H9 (cell line): ENCODE data around the gene STOM. TPM values are rescaled to one million over a fixed set of nuclear protein-coding genes. Genes with fewer than 3 reads are reported as not detected.
A peak's percentile ranks its signal among the peaks of the same experiment; 100 is the strongest.

Experiments used
- DNase-seq: peaks from one replicate; pipeline ENCODE4 v3.0.0-alpha.2; 2017
- H2AFZ ChIP-seq: one replicate; pipeline ENCODE4 v1.6.1; 2013; ENCODE audit warnings: mild to moderate bottlenecking, low read length, control low read depth, moderate library complexity
- H2AK5ac ChIP-seq: 2 replicates; pipeline ENCODE4 v1.6.1; 2013; ENCODE audit warnings: low read length, control low read depth, mixed read lengths; ENCODE audit not compliant: insufficient read length
- H2BK120ac ChIP-seq: one replicate; pipeline ENCODE4 v1.6.1; 2013; ENCODE audit warnings: low read depth, mild to moderate bottlenecking, low read length, control low read depth, inconsistent platforms; ENCODE audit not compliant: poor library complexity, severe bottlenecking
- H2BK12ac ChIP-seq: 2 replicates; pipeline ENCODE4 v1.6.1; 2013; ENCODE audit warnings: low read length, control low read depth, mixed read lengths, low read depth; ENCODE audit not compliant: insufficient read length
- H2BK15ac ChIP-seq: 2 replicates; pipeline ENCODE4 v1.6.1; 2013; ENCODE audit warnings: low read depth, low read length, control low read depth
- H2BK20ac ChIP-seq: one replicate; pipeline ENCODE4 v1.6.1; 2013; ENCODE audit warnings: low read depth, mild to moderate bottlenecking, low read length, control low read depth, inconsistent platforms; ENCODE audit not compliant: poor library complexity, severe bottlenecking
- H2BK5ac ChIP-seq: 2 replicates; pipeline ENCODE4 v1.6.1; 2013; ENCODE audit warnings: low read length, control low read depth, mixed read lengths; ENCODE audit not compliant: insufficient read length
- H3K14ac ChIP-seq: 2 replicates; pipeline ENCODE4 v1.6.1; 2013; ENCODE audit warnings: low read length, control low read depth; ENCODE audit not compliant: insufficient read depth
- H3K18ac ChIP-seq: 2 replicates; pipeline ENCODE4 v1.6.1; 2013; ENCODE audit warnings: low read depth, mild to moderate bottlenecking, mixed read lengths, low read length, control low read depth; ENCODE audit not compliant: insufficient read length
- H3K23ac ChIP-seq: 2 replicates; pipeline ENCODE4 v1.6.1; 2013; ENCODE audit warnings: low read length, control low read depth, mixed read lengths, low read depth; ENCODE audit not compliant: insufficient read length
- H3K23me2 ChIP-seq: 2 replicates; pipeline ENCODE4 v1.6.1; 2013; ENCODE audit warnings: low read depth, mild to moderate bottlenecking, mixed read lengths, low read length, control low read depth; ENCODE audit not compliant: insufficient read length, poor library complexity, severe bottlenecking
- H3K27ac ChIP-seq: 2 replicates; pipeline ENCODE4 v1.5.1; 2013; ENCODE audit warnings: low read length, control low read depth, mixed read lengths, low read depth; ENCODE audit not compliant: insufficient read length
- H3K27me3 ChIP-seq: 2 replicates; pipeline ENCODE4 v1.6.1; 2013; ENCODE audit warnings: low read length, control low read depth, inconsistent platforms; ENCODE audit not compliant: insufficient read depth
- H3K4ac ChIP-seq: 2 replicates; pipeline ENCODE4 v1.6.1; 2013; ENCODE audit warnings: low read depth, mild to moderate bottlenecking, control low read depth, inconsistent platforms, low read length, moderate library complexity
- H3K4me1 ChIP-seq: 2 replicates; pipeline ENCODE4 v1.6.1; 2013; ENCODE audit warnings: low read length, control low read depth, inconsistent platforms; ENCODE audit not compliant: insufficient read depth
- H3K4me2 ChIP-seq: 2 replicates; pipeline ENCODE4 v1.6.1; 2013; ENCODE audit warnings: low read length, control low read depth, mixed read lengths; ENCODE audit not compliant: insufficient read length, insufficient read depth
- H3K56ac ChIP-seq: 2 replicates; pipeline ENCODE4 v1.6.1; 2013; ENCODE audit warnings: low read depth, mild to moderate bottlenecking, mixed read lengths, low read length, control low read depth; ENCODE audit not compliant: insufficient read length
- H3K79me1 ChIP-seq: 2 replicates; pipeline ENCODE4 v1.6.1; 2013; ENCODE audit warnings: low read depth, mild to moderate bottlenecking, moderate library complexity, low read length, control low read depth, inconsistent platforms; ENCODE audit not compliant: insufficient read depth, poor library complexity, severe bottlenecking
- H3K79me2 ChIP-seq: 2 replicates; pipeline ENCODE4 v1.6.1; 2013; ENCODE audit warnings: low read length, control low read depth, inconsistent platforms; ENCODE audit not compliant: insufficient read depth
- H3K9ac ChIP-seq: 2 replicates; pipeline ENCODE4 v1.6.1; 2013; ENCODE audit warnings: low read length, control low read depth, mixed read lengths; ENCODE audit not compliant: insufficient read length; ENCODE audit errors: extremely low read depth
- H3K9me3 ChIP-seq: one replicate; pipeline ENCODE4 v1.6.1; 2013; ENCODE audit warnings: low read depth, low read length, inconsistent platforms; ENCODE audit not compliant: control insufficient read depth
- H3T11ph ChIP-seq: one replicate; pipeline ENCODE4 v1.6.1; 2013; ENCODE audit warnings: mild to moderate bottlenecking, low read length, control low read depth, inconsistent platforms
- H4K20me1 ChIP-seq: one replicate; pipeline ENCODE4 v1.6.1; 2013; ENCODE audit not compliant: control insufficient read depth, insufficient read length, insufficient read depth
- H4K5ac ChIP-seq: 2 replicates; pipeline ENCODE4 v1.6.1; 2013; ENCODE audit warnings: low read depth, mild to moderate bottlenecking, mixed read lengths, low read length, control low read depth; ENCODE audit not compliant: insufficient read length
- H4K8ac ChIP-seq: replicated peaks from 2 replicates; pipeline ENCODE4 v1.6.1; 2013; ENCODE audit warnings: low read length, control low read depth, mixed read lengths, low read depth; ENCODE audit not compliant: insufficient read length
- H4K91ac ChIP-seq: 2 replicates; pipeline ENCODE4 v1.6.1; 2013; ENCODE audit warnings: low read depth, mild to moderate bottlenecking, moderate library complexity, mixed read lengths, low read length, control low read depth; ENCODE audit not compliant: insufficient read length
- H3K27ac Mint-ChIP-seq, 3 experiments: 2 replicates in 2 of 3; 3 replicates in 1 of 3; pipeline ENCODE4 v1.8.0; 2020 to 2021; ENCODE audit warnings: mixed read lengths in 3 of 3, mild to moderate bottlenecking in 1 of 3, moderate library complexity in 1 of 3
- H3K27me3 Mint-ChIP-seq: 2 replicates; pipeline ENCODE4 v1.8.0; 2021; ENCODE audit warnings: low read depth, mild to moderate bottlenecking, moderate library complexity, mixed read lengths
- H3K36me3 Mint-ChIP-seq, 3 experiments: 2 replicates in 2 of 3; 3 replicates in 1 of 3; pipeline ENCODE4 v1.8.0; 2020 to 2021; ENCODE audit warnings: low read depth in 3 of 3, mixed read lengths in 3 of 3; ENCODE audit not compliant: insufficient read depth in 1 of 3
- H3K4me1 Mint-ChIP-seq, 2 experiments: 2 replicates each; pipeline ENCODE4 v1.8.0; 2020; ENCODE audit warnings: mixed read lengths in 2 of 2
- H3K4me3 Mint-ChIP-seq, 2 experiments: 2 replicates in 1 of 2; 3 replicates in 1 of 2; pipeline ENCODE4 v1.8.0; 2020 to 2021; ENCODE audit warnings: mild to moderate bottlenecking in 2 of 2, mixed read lengths in 2 of 2, moderate library complexity in 1 of 2
- H3K9me3 Mint-ChIP-seq, 2 experiments: 2 replicates in 1 of 2; 3 replicates in 1 of 2; pipeline ENCODE4 v1.8.0; 2020; ENCODE audit warnings: mild to moderate bottlenecking in 2 of 2, mixed read lengths in 2 of 2, moderate library complexity in 1 of 2
- CTCF ChIP-seq: fragments of 200-600 bp; sonication (generic); conservative IDR thresholded peaks from 3 replicates; pipeline ENCODE4 v1.8.0; 2021; ENCODE audit warnings: antibody characterized with exemption, mild to moderate bottlenecking
- WGBS: extraction: QIAGEN DNeasy Blood & Tissue Kit; methylation state at CpG from one replicate; pipeline ENCODE4 v1.1.7; 2013; ENCODE audit warnings: missing lambda C conversion rate, low lambda C conversion rate, mixed read lengths; ENCODE audit not compliant: insufficient read length; ENCODE audit errors: extremely low coverage; 5-methylcytosine and 5-hydroxymethylcytosine counted together
- total RNA-seq: library from RNA; stranded (reverse); gene quantifications from 2 replicates; pipeline ENCODE4 v1.2.1, GENCODE V29; 2021

Gene STOM
- total RNA-seq, 1 experiment from 2014 or later, result 15.3 TPM

DNA sequence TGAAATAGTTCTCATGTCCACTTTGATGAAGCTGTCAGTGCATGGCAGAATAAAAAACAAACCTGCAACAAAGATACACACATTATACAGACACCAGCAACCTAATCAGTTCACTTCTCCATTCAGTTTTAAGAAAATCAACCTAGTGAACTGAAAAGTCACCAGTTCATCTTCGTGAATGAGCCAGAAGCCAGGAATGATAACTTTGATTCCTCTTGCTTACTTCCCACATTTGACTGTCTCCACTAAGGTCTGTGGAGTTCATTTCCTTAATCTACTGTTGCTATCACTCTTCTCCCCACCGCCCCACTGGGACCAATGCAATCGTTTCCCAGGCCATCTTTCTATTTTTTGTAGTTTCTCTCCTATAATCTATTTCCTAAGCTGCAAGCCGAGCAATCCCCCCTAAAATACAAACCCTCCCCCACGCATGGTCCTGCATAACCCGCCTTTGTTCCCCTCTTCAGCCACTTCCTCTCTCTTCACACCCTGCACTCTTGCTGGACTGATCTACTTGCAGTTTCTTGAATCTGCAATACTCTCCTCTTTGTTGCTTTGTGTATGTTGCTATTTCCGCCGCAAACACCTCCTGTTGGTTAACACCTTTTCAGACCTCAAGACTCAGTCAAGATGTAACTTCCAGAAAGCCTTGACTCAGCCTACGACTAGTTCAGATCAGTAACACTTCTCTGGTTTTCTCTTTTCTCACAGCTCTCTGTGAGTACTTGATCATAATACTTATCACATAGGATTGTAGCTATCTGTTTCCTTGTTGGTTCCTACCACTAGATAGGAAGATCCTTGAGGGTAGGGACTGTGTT, 16.6 kb downstream of the STOM start:
- H3K14ac ChIP-seq, result no peak overlapping the region
- no peaks in the 10 kb centered on the region for H3K23me2 ChIP-seq
- Mint-ChIP-seq H3K36me3 (peaks cover 0 to 9% (median 7%) of the 10 kb centered on the region in 3 experiments; a peak in 4 of 7 replicates), H3K4me1 (peaks cover 10 to 13% of the 10 kb centered on the region in 2 experiments), H3K27ac (peak overlapping the region in 1 of 3 experiments; percentile 11; a peak in 1 of 7 replicates), H3K9me3 (no peaks in the 10 kb centered on the region; a peak in 1 of 5 replicates), H3K4me3 (no peak overlapping the region), H3K27me3 (no peaks in the 10 kb centered on the region)
- no peak for DNase-seq
- no peak overlapping the region for H4K91ac ChIP-seq
- no peak overlapping the region for H3K23ac ChIP-seq
- H3K56ac ChIP-seq, result no peak overlapping the region
- no peaks in the 10 kb centered on the region for H3K79me1 ChIP-seq
- H3K4ac ChIP-seq, result no peak overlapping the region
- H3T11ph ChIP-seq, result no peak overlapping the region
- H3K4me2 ChIP-seq, result no peak overlapping the region
- H3K27me3 ChIP-seq, result no peaks in the 10 kb centered on the region
- H3K18ac ChIP-seq, result no peak overlapping the region
- no peak overlapping the region for H2BK20ac ChIP-seq
- TF ChIP-seq CTCF, result no peak
- H4K8ac ChIP-seq, result no peak overlapping the region
- no peak overlapping the region for H4K5ac ChIP-seq
- no CpG with 5 or more reads among the region's 9 CpGs for WGBS
- H2BK120ac ChIP-seq, result no peak overlapping the region
- H3K79me2 ChIP-seq, result no peaks in the 10 kb centered on the region
- H3K9ac ChIP-seq, result no peak overlapping the region
- H3K27ac ChIP-seq, result no peak overlapping the region
- no peak overlapping the region for H2BK5ac ChIP-seq
- H2BK12ac ChIP-seq, result no peak overlapping the region
- H2AK5ac ChIP-seq, result no peak overlapping the region
- no peak overlapping the region for H2AFZ ChIP-seq
- no peaks in the 10 kb centered on the region for H3K9me3 ChIP-seq
- H3K4me1 ChIP-seq, result peaks cover 10% of the 10 kb centered on the region
- no peak overlapping the region for H2BK15ac ChIP-seq
- no peaks in the 10 kb centered on the region for H4K20me1 ChIP-seq
